Measurements from ENCODE around the gene SRGAP2. TPM values are rescaled to one million over a fixed set of nuclear protein-coding genes. Genes with fewer than 3 reads are reported as not detected.
"Not testable (repeated sequence)": the region's sequence is repeated elsewhere in the genome, so short reads cannot be mapped to it uniquely, and the experiment has no call there.

Gene SRGAP2
- total RNA-seq (89.5 TPM), polyA plus RNA-seq (10 to 100 TPM in 3 of 4 donors, 1 to 10 TPM in 1; 9.2 to 17.8 (median 14.1) TPM)

GRCh38 chr1:206203364-206204158 lies at the start of gene SRGAP2:
Gene SRGAP2, plus strand, starts transcription at chr1:206203541. Its CDS starts 2,430 bp downstream, at chr1:206205971.
- not testable (repeated sequence) for ATAC-seq (ENCODE audit: low read depth in 2 of 2); H3K4me3 ChIP-seq (ENCODE audit: low read depth, low read length); H3K9me3 Mint-ChIP-seq; H3K4me1 Mint-ChIP-seq; H3K36me3 Mint-ChIP-seq; H3K36me3 ChIP-seq (ENCODE audit: control insufficient read depth, insufficient read depth, low read length); H3K27me3 ChIP-seq (ENCODE audit: control insufficient read depth, insufficient read depth, low read length); H3K4me1 ChIP-seq (ENCODE audit: control insufficient read depth, insufficient read depth, low read length, poor library complexity, severe bottlenecking); H3K9me3 ChIP-seq (ENCODE audit: control insufficient read depth in 2 of 2, low read length in 2 of 2); H3K27me3 Mint-ChIP-seq
- Mint-ChIP-seq H3K4me3 (peak within 1 kb of the TSS; percentile 81 to 90 (median 86)), H3K27ac (peak within 1 kb of the TSS in 1 of 3 donors; percentile 48)
- H3K27ac ChIP-seq (ENCODE audit: insufficient read depth, low read length, poor library complexity, severe bottlenecking): peak within 1 kb of the TSS; percentile 51
- DNase-seq: peak; percentile 49 to 61 (median 60)

GRCh38 chr1:206167350-206168029 lies 35.9 kb upstream of the SRGAP2 start:
- not testable (repeated sequence) for H3K4me3 Mint-ChIP-seq; H3K36me3 ChIP-seq (ENCODE audit: control insufficient read depth, insufficient read depth, low read length); H3K27ac Mint-ChIP-seq; H3K27ac ChIP-seq (ENCODE audit: insufficient read depth, low read length, poor library complexity, severe bottlenecking); H3K27me3 ChIP-seq (ENCODE audit: control insufficient read depth, insufficient read depth, low read length); H3K4me1 Mint-ChIP-seq; H3K27me3 Mint-ChIP-seq; H3K4me3 ChIP-seq (ENCODE audit: low read depth, low read length); H3K36me3 Mint-ChIP-seq; H3K4me1 ChIP-seq (ENCODE audit: control insufficient read depth, insufficient read depth, low read length, poor library complexity, severe bottlenecking); H3K9me3 ChIP-seq (ENCODE audit: control insufficient read depth in 2 of 2, low read length in 2 of 2); H3K9me3 Mint-ChIP-seq
- ATAC-seq (ENCODE audit: low read depth in 2 of 2) (peak in 1 of 2 donors; percentile 53), DNase-seq (peak in 1 of 3 donors; percentile 8)

- H3K4me1 ChIP-seq (ENCODE audit: control insufficient read depth, insufficient read depth, low read length, poor library complexity, severe bottlenecking); H3K36me3 ChIP-seq (ENCODE audit: control insufficient read depth, insufficient read depth, low read length); H3K4me3 ChIP-seq (ENCODE audit: low read depth, low read length); H3K9me3 ChIP-seq (ENCODE audit: control insufficient read depth in 2 of 2, low read length in 2 of 2); H3K27ac ChIP-seq (ENCODE audit: insufficient read depth, low read length, poor library complexity, severe bottlenecking); H3K4me3 Mint-ChIP-seq; H3K4me1 Mint-ChIP-seq; H3K27me3 Mint-ChIP-seq; H3K27ac Mint-ChIP-seq; H3K36me3 Mint-ChIP-seq; H3K27me3 ChIP-seq (ENCODE audit: control insufficient read depth, insufficient read depth, low read length); H3K9me3 Mint-ChIP-seq; DNase-seq; ATAC-seq (ENCODE audit: low read depth in 2 of 2): not testable (repeated sequence)
These were observed 33.5 kb upstream of the SRGAP2 start for GRCh38 chr1:206169794-206170193.

- H3K4me3 Mint-ChIP-seq: not testable (repeated sequence)
These were observed 30.1 kb upstream of the SRGAP2 start for GRCh38 chr1:206173110-206173719.

GRCh38 chr1:206174182-206174868 lies 29.0 kb upstream of the SRGAP2 start:
- H3K4me1 Mint-ChIP-seq; H3K27me3 ChIP-seq (ENCODE audit: control insufficient read depth, insufficient read depth, low read length); H3K4me3 ChIP-seq (ENCODE audit: low read depth, low read length); ATAC-seq (ENCODE audit: low read depth in 2 of 2); H3K36me3 Mint-ChIP-seq; H3K36me3 ChIP-seq (ENCODE audit: control insufficient read depth, insufficient read depth, low read length); DNase-seq; H3K9me3 Mint-ChIP-seq; H3K4me1 ChIP-seq (ENCODE audit: control insufficient read depth, insufficient read depth, low read length, poor library complexity, severe bottlenecking); H3K27me3 Mint-ChIP-seq; H3K4me3 Mint-ChIP-seq; H3K27ac ChIP-seq (ENCODE audit: insufficient read depth, low read length, poor library complexity, severe bottlenecking); H3K27ac Mint-ChIP-seq; H3K9me3 ChIP-seq (ENCODE audit: control insufficient read depth in 2 of 2, low read length in 2 of 2): not testable (repeated sequence)

More at GRCh38 chr1:206173110-206173719, 30.1 kb upstream of the SRGAP2 start:
- not testable (repeated sequence) for H3K4me1 Mint-ChIP-seq; H3K4me3 ChIP-seq (ENCODE audit: low read depth, low read length); DNase-seq; H3K36me3 Mint-ChIP-seq; H3K9me3 ChIP-seq (ENCODE audit: control insufficient read depth in 2 of 2, low read length in 2 of 2); H3K36me3 ChIP-seq (ENCODE audit: control insufficient read depth, insufficient read depth, low read length); H3K27ac ChIP-seq (ENCODE audit: insufficient read depth, low read length, poor library complexity, severe bottlenecking); ATAC-seq (ENCODE audit: low read depth in 2 of 2); H3K9me3 Mint-ChIP-seq; H3K27me3 Mint-ChIP-seq; H3K27ac Mint-ChIP-seq; H3K4me1 ChIP-seq (ENCODE audit: control insufficient read depth, insufficient read depth, low read length, poor library complexity, severe bottlenecking); H3K27me3 ChIP-seq (ENCODE audit: control insufficient read depth, insufficient read depth, low read length)

- H3K4me1 ChIP-seq (ENCODE audit: control insufficient read depth, insufficient read depth, low read length, poor library complexity, severe bottlenecking); H3K36me3 ChIP-seq (ENCODE audit: control insufficient read depth, insufficient read depth, low read length); H3K4me1 Mint-ChIP-seq; ATAC-seq (ENCODE audit: low read depth in 2 of 2); H3K4me3 ChIP-seq (ENCODE audit: low read depth, low read length); H3K4me3 Mint-ChIP-seq; H3K27ac Mint-ChIP-seq; H3K27me3 Mint-ChIP-seq; H3K9me3 ChIP-seq (ENCODE audit: control insufficient read depth in 2 of 2, low read length in 2 of 2); DNase-seq; H3K9me3 Mint-ChIP-seq; H3K36me3 Mint-ChIP-seq; H3K27me3 ChIP-seq (ENCODE audit: control insufficient read depth, insufficient read depth, low read length); H3K27ac ChIP-seq (ENCODE audit: insufficient read depth, low read length, poor library complexity, severe bottlenecking): not testable (repeated sequence)
These were observed 27.8 kb upstream of the SRGAP2 start for GRCh38 chr1:206175459-206176113.

- not testable (repeated sequence) for H3K4me3 ChIP-seq (ENCODE audit: low read depth, low read length); H3K27me3 ChIP-seq (ENCODE audit: control insufficient read depth, insufficient read depth, low read length); H3K9me3 Mint-ChIP-seq; ATAC-seq (ENCODE audit: low read depth in 2 of 2); DNase-seq; H3K27ac ChIP-seq (ENCODE audit: insufficient read depth, low read length, poor library complexity, severe bottlenecking); H3K4me3 Mint-ChIP-seq; H3K36me3 ChIP-seq (ENCODE audit: control insufficient read depth, insufficient read depth, low read length); H3K4me1 ChIP-seq (ENCODE audit: control insufficient read depth, insufficient read depth, low read length, poor library complexity, severe bottlenecking); H3K9me3 ChIP-seq (ENCODE audit: control insufficient read depth in 2 of 2, low read length in 2 of 2); H3K27ac Mint-ChIP-seq; H3K27me3 Mint-ChIP-seq; H3K4me1 Mint-ChIP-seq; H3K36me3 Mint-ChIP-seq
These were observed 27.2 kb upstream of the SRGAP2 start for GRCh38 chr1:206176114-206176502.

All from CD4-positive, CD25-positive, alpha-beta regulatory T cell (primary cell).